C4-2B (cell line): ENCODE measurements around the gene FOXL3.
"Not testable (repeated sequence)": the region's sequence is repeated elsewhere in the genome, so short reads cannot be mapped to it uniquely, and the experiment has no call there.

Experiments
- CTCF ChIP-seq: fragments of 450-650 bp; conservative IDR thresholded peaks from 2 replicates; pipeline ENCODE4 v1.5.1; 2017; ENCODE audit warnings: mild to moderate bottlenecking
- ZFX ChIP-seq: fragments of 450-650 bp; IDR thresholded peaks from 2 replicates; pipeline ENCODE4 v1.6.1; 2017

GRCh38 chr7:336149-336533 lies 46.2 kb downstream of the FOXL3 start:
- TF ChIP-seq CTCF, ZFX: not testable (repeated sequence)
